SJSA1 (cell line): ENCODE data around the gene TRMT112. TPM values are rescaled to one million over a fixed set of nuclear protein-coding genes. Genes with fewer than 3 reads are reported as not detected.
"Not testable (repeated sequence)": the region's sequence is repeated elsewhere in the genome, so short reads cannot be mapped to it uniquely, and the experiment has no call there.

Experiments
- DNase-seq, 2 experiments: peaks; one replicate each; pipeline ENCODE4 v3.0.0-alpha.2; 2015 to 2020; ENCODE audit warnings: low spot score in 2 of 2, low read depth in 1 of 2
- H3K27ac ChIP-seq: fragments of 250-450 bp; sonication (Bioruptor Pico); 2 replicates; pipeline ENCODE4 v1.5.1; 2020; ENCODE audit warnings: mild to moderate bottlenecking, moderate library complexity
- H3K27me3 ChIP-seq: fragments of 250-450 bp; sonication (Bioruptor Pico); replicated peaks from 2 replicates; pipeline ENCODE4 v1.5.1; 2020; ENCODE audit warnings: mild to moderate bottlenecking, moderate library complexity
- H3K36me3 ChIP-seq: fragments of 250-450 bp; sonication (Bioruptor Pico); 2 replicates; pipeline ENCODE4 v1.5.1; 2020; ENCODE audit warnings: mild to moderate bottlenecking
- H3K4me1 ChIP-seq: fragments of 250-450 bp; sonication (Bioruptor Pico); replicated peaks from 2 replicates; pipeline ENCODE4 v1.6.1; 2021; ENCODE audit warnings: mild to moderate bottlenecking
- H3K4me3 ChIP-seq: fragments of 250-450 bp; sonication (Bioruptor Pico); 2 replicates; pipeline ENCODE4 v1.5.1; 2020; ENCODE audit warnings: mild to moderate bottlenecking
- H3K9me3 ChIP-seq: fragments of 250-450 bp; sonication (Bioruptor Pico); replicated peaks from 2 replicates; pipeline ENCODE4 v1.5.1; 2020; ENCODE audit warnings: mild to moderate bottlenecking
- total RNA-seq: library from RNA; depleted of rRNA; stranded (reverse); fragments of >200 nt; shearing (Covaris generic); gene quantifications from 2 replicates; pipeline ENCODE4 v1.2.3, GENCODE V29; 2014

TRMT112 gene
- total RNA-seq, 1 experiment from 2014 or later: 506 TPM

GRCh38 chr11:64316672-64317324 lies 561 bp downstream of the TRMT112 start:
- peaks cover 16% of the 10 kb centered on the region for H3K4me1 ChIP-seq
- peak overlapping the region; percentile 69 for H3K4me3 ChIP-seq
- peak overlapping the region; percentile 81 for H3K27ac ChIP-seq
- H3K9me3 ChIP-seq: no peaks in the 10 kb centered on the region
- H3K36me3 ChIP-seq: peaks cover 43% of the 10 kb centered on the region
- no peak for DNase-seq
- H3K27me3 ChIP-seq: no peaks in the 10 kb centered on the region

- H3K27me3 ChIP-seq, DNase-seq, H3K4me3 ChIP-seq, H3K27ac ChIP-seq, H3K9me3 ChIP-seq: not testable (repeated sequence)
- Histone ChIP-seq H3K36me3 (peaks cover 43% of the 10 kb centered on the region), H3K4me1 (peaks cover 10% of the 10 kb centered on the region)
These were observed 1.5 kb downstream of the TRMT112 start for GRCh38 chr11:64315667-64316526.

- Histone ChIP-seq H3K9me3 (no peaks in the 10 kb centered on the region), H3K4me1 (peaks cover 10% of the 10 kb centered on the region), H3K27ac (no peak overlapping the region), H3K4me3 (no peak overlapping the region), H3K27me3 (no peaks in the 10 kb centered on the region), H3K36me3 (peaks cover 43% of the 10 kb centered on the region)
- no peak for DNase-seq
These were observed 2.4 kb downstream of the TRMT112 start for GRCh38 chr11:64314805-64315561.

- Histone ChIP-seq H3K27ac (no peak overlapping the region), H3K27me3 (no peaks in the 10 kb centered on the region)
These were observed 3.1 kb downstream of the TRMT112 start for GRCh38 chr11:64314146-64314804.

GRCh38 chr11:64313491-64314145 lies 3.7 kb downstream of the TRMT112 start:
- Histone ChIP-seq H3K4me3 (no peak overlapping the region), H3K9me3 (no peaks in the 10 kb centered on the region), H3K27me3 (no peaks in the 10 kb centered on the region), H3K4me1 (peaks cover 5% of the 10 kb centered on the region; the same call in 1 of the 2 replicates), H3K27ac (no peak overlapping the region), H3K36me3 (peaks cover 43% of the 10 kb centered on the region)
- DNase-seq: no peak

More at GRCh38 chr11:64314146-64314804, 3.1 kb downstream of the TRMT112 start:
- Histone ChIP-seq H3K4me3 (no peak overlapping the region), H3K36me3 (peaks cover 43% of the 10 kb centered on the region), H3K9me3 (no peaks in the 10 kb centered on the region), H3K4me1 (peaks cover 10% of the 10 kb centered on the region)
- DNase-seq: no peak

GRCh38 chr11:64312947-64313346 lies 4.4 kb downstream of the TRMT112 start:
- Histone ChIP-seq H3K36me3 (peaks cover 44% of the 10 kb centered on the region), H3K27me3 (no peaks in the 10 kb centered on the region), H3K27ac (no peak overlapping the region), H3K9me3 (no peaks in the 10 kb centered on the region), H3K4me1 (peaks cover 5% of the 10 kb centered on the region; the same call in 1 of the 2 replicates), H3K4me3 (no peak overlapping the region)
- no peak for DNase-seq

- H3K27me3 ChIP-seq, DNase-seq, H3K4me3 ChIP-seq, H3K9me3 ChIP-seq, H3K27ac ChIP-seq: not testable (repeated sequence)
- Histone ChIP-seq H3K36me3 (peaks cover 18% of the 10 kb centered on the region), H3K4me1 (peaks cover 18% of the 10 kb centered on the region)
These were observed 9.6 kb downstream of the TRMT112 start for GRCh38 chr11:64307795-64308194.

- peak overlapping the region; percentile 60 for H3K4me3 ChIP-seq
- H3K4me1 ChIP-seq: peaks cover 18% of the 10 kb centered on the region
- DNase-seq: no peak
- H3K27ac ChIP-seq: no peak overlapping the region
- H3K9me3 ChIP-seq: no peaks in the 10 kb centered on the region
- no peaks in the 10 kb centered on the region for H3K27me3 ChIP-seq
- H3K36me3 ChIP-seq: peaks cover 11% of the 10 kb centered on the region; the same call in 1 of the 2 replicates
These were observed 10.3 kb downstream of the TRMT112 start for GRCh38 chr11:64306876-64307622.

- Histone ChIP-seq H3K9me3 (no peaks in the 10 kb centered on the region), H3K4me3 (peak overlapping the region; percentile 60), H3K36me3 (peaks cover 11% of the 10 kb centered on the region; the same call in 1 of the 2 replicates), H3K4me1 (peaks cover 20% of the 10 kb centered on the region), H3K27ac (no peak overlapping the region), H3K27me3 (no peaks in the 10 kb centered on the region)
- no peak for DNase-seq
These were observed 10.8 kb downstream of the TRMT112 start for GRCh38 chr11:64306563-64306875.

GRCh38 chr11:64305691-64306562 lies 11.4 kb downstream of the TRMT112 start:
- no peaks in the 10 kb centered on the region for H3K9me3 ChIP-seq
- no peak overlapping the region for H3K27ac ChIP-seq
- H3K4me3 ChIP-seq: peak overlapping the region; percentile 60
- H3K27me3 ChIP-seq: no peaks in the 10 kb centered on the region; the same call in 1 of the 2 replicates
- H3K36me3 ChIP-seq: peaks cover 11% of the 10 kb centered on the region; the same call in 1 of the 2 replicates
- peak; percentile 73 to 79 for DNase-seq
- H3K4me1 ChIP-seq: peaks cover 24% of the 10 kb centered on the region

- Histone ChIP-seq H3K9me3 (no peaks in the 10 kb centered on the region), H3K4me1 (peaks cover 24% of the 10 kb centered on the region), H3K27ac (peak within 1 kb of the TSS; percentile 19), H3K36me3 (peaks cover 11% of the 10 kb centered on the region; the same call in 1 of the 2 replicates), H3K4me3 (peak within 1 kb of the TSS; percentile 60), H3K27me3 (peaks cover 7% of the 10 kb centered on the region)
- peak; percentile 98 to 100 for DNase-seq
These were observed 12.2 kb downstream of the TRMT112 start, which contains the start of gene ESRRA for GRCh38 chr11:64305075-64305690. TSS of gene ESRRA (plus strand) at chr11:64305524. CDS start at chr11:64307180, 1,656 bp downstream.
